ENCODE measurements around the gene KRR1.

- TF ChIP-seq ELF1 (IDR thresholded peaks at IDR 0.05), result no peak
- TF ChIP-seq CTCF (IDR thresholded peaks at IDR 0.05), result no peak
- no peak for TF ChIP-seq CHD2 (IDR thresholded peaks at IDR 0.05; ENCODE audit: low read length, partially characterized antibody)
- no peak for TF ChIP-seq YY1 (IDR thresholded peaks at IDR 0.05; ENCODE audit: low read depth)
- no peak for TF ChIP-seq SIN3A (IDR thresholded peaks at IDR 0.05; ENCODE audit: borderline replicate concordance, low read depth, low read length)
- no peak for TF ChIP-seq MXI1 (IDR thresholded peaks at IDR 0.05; ENCODE audit: low read depth, low read length)
Measured at GRCh38 chr12:75476071-75476470, 35.3 kb downstream of the KRR1 start.

Measured in SK-N-SH (cell line).